NOMO-1 treated with dmso at 0.1 percent for 144 hours (cell line): ENCODE results near the gene ZFP92.
"Not testable (repeated sequence)": the region's sequence is repeated elsewhere in the genome, so short reads cannot be mapped to it uniquely, and the experiment has no call there.

Experiments
- DNase-seq: peaks from one replicate; lab custom pipeline; 2025; ENCODE audit not compliant: unreplicated experiment; lab: John Stamatoyannopoulos, UW

ZFP92 gene

DNA sequence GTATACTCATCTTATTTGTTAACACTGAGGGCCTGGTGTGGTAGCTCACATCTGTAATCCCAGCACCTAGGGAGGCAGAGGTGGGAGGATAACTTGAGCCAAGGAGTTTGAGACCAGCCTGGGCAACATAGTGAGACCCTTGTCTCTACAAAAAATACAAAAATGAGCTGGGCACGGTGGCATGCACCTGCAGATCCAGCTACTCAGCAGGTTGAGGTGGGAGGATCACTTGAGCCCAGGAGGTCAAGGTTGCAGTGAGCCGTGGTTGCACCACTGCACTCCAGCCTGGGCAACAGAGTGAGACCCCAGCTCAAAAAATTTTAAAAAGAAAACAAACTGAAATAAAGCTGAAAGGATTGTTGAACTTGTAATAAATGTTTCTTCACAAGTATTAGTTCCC lies 26.3 kb upstream of the ZFP92 start:
- DNase-seq, result not testable (repeated sequence)

DNA sequence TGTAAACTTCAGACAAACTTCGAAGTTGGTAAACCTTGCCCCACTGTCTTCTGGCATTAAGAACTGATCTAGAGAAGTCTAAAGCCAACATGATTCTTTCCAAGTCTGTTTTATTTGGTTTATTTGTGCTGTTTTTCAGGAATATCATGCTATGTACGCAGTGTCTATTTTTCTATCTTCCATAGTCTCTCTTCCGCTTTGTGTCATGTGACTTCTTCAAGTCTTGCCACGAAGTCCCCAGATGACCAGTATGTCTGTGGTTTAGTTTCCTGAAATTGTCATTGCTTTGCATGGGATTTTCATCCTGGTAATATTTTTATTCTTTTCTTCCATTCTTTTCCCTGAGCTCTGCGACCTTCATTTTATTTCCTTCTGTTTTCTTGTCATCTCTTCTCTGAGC lies 25.2 kb upstream of the ZFP92 start:
- no peak for DNase-seq

DNA sequence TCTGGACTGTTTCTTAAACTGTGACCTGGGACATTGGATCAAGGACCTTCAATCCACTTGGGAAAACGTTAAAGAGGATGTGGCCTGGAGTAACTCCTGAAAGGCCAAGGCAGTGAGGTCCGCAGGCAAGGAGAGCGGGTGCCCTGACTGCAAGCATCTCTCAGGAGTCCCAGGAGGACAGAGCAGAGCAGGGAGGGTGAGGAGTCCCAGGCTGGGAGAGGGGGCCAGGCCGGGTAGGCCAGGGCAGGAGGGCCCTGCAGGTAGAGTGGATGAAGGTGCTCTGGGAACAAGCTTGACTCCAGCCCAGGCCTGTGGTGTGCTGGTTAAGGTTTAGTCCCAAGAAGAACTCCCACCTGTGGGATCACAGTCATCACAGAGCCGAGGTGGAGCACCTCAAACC lies 23.9 kb upstream of the ZFP92 start:
- DNase-seq, result no peak

DNA sequence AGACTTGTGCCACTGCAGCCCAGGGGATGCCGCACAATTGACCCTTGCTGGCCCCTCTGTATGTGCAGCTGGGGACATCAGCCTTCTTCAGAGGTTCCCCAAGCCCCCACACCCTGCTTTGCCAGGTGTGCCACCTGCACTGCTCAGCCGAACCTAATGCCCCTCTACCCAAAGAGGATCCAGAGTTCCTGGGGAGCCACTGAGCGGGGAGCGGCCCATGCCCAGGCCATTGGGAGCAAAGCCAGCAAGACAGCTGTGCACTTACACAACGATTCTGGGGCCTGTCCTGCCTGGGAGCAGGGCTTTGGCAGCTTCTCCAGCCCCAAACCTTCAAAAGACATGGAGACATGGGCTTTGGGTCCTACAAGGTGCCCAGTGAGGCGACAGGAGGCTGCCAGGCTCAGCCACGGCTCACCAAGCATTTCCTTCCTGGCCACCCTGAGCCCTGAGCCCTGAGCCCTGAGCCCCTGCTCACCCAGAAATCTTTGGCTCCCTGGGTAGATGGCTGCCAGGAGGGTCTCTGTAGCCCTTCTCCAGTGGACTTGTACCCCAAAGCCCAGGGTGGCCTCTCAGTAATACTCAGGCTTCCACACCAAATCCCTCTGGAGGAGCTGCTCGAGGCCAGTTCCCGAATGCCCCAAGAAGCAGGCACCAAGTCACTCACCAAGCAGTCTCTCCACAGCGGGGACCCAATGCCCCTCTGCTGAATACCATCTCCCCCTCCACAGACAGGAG lies 23.1 kb upstream of the ZFP92 start:
- no peak for DNase-seq

DNA sequence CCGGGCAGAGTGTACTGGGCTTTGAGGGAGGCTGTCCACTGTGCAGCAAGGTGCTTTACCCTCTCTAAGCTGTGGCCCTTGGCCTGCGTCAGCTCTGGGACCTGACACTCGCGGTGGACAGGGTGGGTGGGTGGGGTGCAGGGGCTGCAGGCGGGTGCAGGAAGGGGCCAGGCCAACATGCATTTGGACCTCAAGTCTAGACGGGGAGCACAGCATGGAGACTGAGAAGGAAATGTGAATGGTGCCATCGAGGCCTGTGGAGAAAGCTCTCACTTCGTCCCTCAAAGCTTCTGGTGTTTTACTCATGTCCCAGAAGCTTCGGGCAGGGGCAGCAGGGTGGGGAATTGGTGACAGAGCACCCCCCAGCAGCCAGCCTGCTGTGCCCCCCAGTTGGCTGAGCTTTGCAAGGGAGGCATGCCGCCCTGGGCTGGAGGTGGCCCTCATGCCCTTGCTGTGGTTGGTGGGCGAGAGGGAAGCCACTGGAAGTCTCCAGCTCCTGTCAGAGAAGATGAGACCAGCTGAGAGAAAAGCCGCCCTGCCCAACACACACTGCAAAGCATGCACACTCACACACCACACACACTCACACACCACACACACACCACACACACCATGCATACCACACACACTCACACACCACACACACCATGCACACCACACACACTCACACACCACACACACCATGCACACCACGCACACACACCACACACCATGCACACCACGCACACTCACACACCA lies 22.4 kb upstream of the ZFP92 start:
- DNase-seq, result no peak

DNA sequence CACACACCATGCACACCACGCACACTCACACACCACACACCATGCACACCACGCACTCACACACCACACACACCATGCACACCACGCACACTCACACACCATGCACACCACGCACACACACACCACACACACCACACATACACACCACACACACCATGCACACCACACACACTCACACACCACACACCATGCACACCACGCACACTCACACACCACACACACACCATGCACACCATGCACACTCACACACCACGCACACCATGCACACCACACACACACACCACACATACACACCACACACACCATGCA lies 21.9 kb upstream of the ZFP92 start:
- DNase-seq, result not testable (repeated sequence)

DNA sequence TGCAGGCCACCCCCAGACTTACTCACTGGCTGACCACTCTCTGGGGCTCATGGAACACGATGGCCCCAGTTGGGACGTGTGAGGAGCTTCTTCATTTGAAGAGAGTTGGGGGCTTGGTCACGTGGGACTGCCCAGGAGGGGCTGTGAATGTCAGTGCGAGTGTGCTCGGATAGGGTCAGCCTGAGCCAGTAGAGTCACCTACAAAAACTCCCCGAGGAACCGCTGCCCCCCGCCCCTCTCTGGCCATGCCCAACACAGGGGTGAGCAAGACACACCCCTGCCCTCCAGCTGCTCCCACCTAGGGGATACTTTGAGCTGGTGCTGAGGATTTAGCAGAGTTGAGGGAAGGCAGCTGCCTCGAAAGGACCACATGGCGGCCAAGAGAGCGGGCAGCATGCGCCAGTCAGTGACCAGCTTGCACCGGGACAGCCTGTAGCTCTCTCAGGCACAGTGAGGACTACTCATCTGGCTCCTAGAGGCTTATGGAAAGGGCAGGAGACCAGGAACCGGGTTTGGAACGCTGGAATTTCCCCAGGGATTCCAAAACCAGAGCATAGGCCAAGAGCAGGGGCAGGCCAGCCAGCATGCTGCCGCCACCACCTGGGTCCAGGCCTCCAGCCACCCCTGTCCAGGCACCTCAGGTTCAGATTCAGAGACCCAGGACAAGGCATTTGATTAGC lies 18.5 kb upstream of the ZFP92 start:
- DNase-seq, result no peak

DNA sequence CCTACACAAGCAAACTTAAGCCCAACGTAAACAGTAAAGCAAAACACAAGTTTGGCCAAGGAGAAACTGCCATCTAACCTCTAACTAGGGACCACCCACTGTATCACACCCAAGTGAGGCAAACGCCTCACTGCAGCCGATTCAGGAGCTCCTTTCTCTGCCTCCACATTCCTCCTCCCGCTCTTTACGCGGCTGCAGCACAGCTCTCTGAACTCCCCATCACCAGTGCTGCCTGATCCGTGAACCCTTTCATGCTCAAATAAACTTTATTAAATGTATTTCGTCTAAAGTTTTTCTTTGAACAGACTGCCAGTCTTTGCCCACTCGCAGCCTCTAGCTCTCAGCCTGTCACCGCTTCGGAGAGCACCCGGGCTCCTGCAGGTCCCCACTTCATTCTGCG lies 16.7 kb upstream of the ZFP92 start:
- no peak for DNase-seq

DNA sequence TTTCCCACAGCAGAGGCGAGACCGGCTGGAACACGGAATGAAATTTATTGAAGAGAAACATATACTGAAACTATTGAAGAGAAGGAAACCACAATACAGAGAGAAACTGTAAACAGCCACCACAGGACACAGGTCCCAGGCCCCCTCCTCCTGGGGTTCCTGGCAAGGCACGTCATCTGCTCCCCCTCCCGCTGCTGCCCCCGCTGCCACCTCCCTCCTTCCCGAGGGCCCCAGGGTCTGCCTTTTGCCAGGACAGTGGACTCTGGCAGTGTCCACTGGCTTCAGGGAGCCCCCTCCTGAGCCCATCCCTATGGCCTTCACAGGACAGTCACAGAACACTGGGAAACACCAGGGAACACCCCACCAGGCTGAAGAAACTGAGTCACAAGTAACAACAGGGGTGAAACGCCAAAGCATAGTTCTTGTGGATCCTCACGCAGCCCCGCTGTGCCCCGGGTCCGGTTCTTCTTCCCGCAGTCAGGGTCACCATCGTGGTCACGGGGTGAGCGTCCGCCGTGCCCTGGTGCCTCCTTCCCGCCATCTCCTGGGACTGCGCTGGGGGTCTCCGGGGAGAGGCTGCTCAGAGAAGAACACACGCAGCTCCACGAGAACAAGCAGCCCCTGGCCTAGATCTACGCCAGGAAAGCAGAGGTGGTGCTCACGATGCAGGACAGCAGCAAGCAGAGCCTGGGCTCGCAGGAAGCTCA lies 15.5 kb upstream of the ZFP92 start:
- no peak for DNase-seq

DNA sequence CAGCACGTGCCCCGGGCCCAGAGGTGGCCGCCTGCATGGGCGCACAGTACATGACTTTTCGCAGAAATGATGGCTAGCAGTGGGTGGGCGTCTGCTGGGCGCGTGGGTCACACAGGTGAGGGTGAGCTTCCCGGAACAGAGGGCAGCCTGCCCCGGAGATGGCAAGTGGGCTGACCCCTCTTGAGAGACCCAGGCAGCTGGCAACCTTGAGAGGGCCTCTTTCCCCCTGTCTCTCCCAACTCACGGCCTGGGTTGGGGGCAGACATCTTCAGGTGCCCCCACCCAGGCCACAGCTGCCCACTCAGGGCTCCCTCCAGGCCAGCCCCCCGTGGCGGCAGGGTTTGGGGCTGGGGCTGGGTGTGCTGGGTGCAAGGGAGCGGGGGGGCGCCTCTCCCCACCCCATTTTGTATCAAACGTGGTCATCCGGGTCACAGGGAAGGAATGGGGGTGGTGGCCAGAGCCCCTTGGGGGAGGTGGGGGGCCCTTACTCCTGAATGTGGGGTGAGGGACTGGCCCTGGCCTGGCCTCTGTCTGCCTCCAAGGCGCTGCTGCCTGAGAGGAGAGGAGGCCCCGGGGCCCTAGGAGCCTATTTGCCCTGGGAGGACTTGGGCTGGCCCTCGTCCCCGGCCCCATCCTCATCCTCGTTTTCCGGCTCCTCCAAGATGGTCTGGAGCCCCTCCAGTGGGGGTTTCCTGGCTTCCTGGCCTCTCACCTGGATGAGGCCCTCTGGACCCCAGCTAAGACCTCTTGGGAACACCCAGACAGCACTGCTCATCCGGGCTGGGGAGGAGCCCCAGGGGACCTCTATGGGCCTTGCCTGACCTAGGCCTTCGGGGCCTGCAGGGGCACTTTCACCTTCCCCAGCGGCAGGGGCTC lies 14.7 kb upstream of the ZFP92 start:
- DNase-seq, result no peak

DNA sequence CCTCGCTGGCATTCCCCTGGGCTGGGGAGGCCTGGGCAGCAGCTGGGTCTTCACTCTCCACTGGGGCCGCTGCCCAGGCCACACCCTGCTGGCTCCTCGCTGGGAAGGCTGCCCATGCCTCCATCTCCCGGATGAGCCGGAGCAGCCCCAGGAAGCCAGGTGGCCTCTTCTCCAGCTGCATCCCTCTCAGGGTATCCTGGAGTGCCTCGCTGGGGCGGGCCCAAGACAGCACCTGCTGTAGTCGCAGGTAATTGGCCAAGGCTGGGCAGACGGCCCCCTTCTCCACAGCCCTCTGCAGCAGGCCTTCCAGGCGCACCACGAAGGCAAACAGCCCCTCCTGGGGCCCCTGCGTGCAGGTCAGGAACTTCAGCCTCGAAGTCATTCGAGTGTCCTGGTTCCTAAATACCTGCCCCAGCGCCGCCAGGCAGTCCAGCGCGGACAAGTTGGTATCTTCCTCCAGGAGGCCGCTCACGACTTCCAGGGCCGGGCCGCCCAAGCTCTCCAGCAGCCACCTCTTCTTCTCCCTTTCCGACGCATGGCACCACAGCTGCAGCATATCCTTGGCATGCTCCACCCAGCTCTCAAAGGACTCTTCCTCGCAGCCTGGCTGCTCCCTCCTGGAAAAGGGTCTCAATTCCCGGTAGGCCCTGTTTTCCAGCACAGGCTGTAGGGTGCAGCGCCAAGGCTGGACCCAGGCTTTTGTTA lies 13.9 kb upstream of the ZFP92 start:
- DNase-seq, result no peak

DNA sequence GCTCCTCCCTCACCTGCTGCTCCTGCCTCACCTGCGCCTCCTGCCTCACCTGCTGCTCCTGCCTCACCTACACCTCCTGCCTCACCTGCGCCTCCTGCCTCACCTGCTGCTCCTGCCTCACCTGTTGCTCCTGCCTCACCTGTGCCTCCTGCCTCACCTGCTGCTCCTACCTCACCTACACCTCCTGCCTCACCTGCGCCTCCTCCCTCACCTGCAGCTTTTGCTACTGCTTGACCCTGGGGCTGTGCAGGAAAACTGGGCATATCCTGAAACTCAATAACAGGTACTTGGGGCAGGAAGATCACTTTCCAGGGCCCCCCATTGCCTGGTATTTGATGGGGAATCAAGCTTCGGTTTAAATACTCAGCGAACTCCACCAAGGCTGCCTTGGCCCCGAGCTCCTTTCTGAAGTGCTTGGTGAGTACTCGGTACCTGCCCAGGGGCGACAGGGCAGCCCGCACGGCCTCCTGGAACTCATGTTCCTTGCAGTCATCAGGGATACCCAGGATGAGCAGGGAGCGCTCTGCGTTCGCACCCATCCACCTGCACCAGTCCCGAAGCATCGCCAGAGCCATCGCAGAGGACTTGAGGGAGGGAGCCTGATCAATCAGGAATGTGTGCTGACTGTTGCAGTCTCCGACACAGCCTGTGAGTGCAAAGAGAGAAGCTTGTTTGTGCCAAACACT lies 12.9 kb upstream of the ZFP92 start:
- no peak for DNase-seq

DNA sequence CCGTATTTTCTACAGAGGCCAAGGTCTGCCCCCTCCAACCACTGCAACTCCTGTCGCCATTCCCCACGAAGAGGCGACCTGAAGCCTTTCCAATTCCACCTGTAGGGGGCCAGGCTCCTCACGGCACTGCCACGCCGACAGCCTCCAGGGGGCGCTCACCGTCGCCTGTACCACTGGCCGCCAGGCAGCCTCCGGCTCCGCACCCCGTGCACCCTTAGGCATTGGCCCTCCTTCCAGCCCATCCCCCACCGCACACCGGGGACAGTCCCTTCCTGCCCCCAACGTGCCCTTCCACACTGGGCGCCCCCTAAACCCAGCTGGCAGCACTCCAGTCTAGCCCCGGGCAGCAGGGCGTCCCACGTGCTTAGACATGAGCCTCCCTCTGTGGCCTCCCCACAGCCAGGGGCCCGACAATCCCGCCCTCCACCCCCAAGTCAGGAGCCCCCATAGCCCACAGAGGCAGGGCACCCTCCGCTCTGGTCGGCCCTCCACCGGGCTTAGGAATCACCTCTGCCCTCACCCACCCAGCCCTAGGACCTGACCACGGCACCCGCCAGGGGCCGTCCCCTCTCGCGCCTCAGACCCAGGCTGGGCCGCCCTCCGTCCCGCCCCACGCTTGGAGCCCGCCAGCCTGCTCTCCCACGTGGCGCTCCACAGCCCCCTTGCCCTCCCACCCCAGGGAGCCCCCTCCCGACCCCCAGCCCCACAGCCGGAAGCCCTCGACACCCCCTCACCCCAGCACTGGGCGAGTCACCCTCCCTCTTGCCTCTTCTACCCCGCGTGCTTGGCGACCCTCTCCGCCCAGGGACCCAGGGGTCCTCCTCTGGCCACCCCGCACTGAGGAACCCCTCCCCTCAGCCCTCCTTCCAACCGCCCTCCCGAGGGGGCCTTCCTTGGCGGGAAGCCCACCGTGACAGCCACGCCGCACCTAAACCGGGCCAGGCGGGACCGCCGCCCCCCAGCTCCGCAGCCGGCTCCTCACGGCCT lies 10.8 kb upstream of the ZFP92 start:
- peak; percentile 22 for DNase-seq

DNA sequence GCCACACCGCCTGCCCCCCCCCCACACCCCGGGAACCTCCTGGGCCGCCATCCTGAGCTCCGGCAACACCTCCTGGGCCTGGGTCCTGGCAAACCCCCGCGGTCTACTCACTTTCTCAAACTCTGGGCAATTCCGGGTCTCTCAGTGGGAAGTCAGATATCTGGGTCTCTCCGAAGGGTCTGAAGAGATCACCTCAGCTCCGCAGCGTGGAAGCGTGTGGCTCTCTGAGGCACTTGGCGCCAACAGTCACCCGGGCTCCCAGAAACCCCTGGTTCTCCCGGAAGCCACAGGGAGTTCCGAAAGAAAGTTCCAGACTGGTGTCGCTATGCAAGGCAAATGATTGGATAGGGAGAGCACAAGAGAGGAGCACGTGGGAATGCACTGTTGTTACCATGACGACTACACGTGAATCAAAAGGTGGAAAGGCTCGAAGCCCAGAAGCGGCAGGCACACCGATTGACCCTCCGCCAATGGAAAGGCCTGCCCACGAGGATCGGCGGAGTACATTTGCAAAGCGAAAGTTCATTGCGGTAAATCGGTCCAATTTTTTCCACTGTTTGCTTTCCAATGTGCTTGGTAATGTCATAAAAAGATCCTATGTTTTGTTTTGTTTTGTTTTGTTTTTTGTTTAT lies 10.0 kb upstream of the ZFP92 start, which contains the start of gene PNMA6E:
Gene PNMA6E (minus strand): TSS at position 218 of the 632 bp plus-strand sequence. CDS start 2,501 bp downstream, outside the sequence.
- DNase-seq, result no peak

DNA sequence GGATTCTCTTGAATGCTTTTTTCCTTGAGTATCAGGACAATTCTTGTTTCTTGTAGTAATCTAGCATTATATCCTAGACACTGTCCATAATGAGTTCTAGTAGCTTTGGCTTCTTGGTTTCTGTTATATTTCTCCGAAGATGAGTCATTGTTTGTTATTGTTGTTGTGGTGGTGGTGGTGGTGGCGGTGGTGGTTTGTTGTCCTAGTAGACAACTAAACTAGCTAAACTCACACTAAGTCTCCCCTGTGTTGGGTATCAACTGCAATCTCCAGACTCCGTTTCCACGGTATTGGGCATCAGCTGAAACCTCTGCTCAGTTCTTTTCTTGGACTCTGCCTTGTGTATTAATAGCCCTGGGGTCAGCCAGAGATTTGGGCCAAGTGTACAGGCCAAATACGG lies 6.9 kb upstream of the ZFP92 start:
- not testable (repeated sequence) for DNase-seq

DNA sequence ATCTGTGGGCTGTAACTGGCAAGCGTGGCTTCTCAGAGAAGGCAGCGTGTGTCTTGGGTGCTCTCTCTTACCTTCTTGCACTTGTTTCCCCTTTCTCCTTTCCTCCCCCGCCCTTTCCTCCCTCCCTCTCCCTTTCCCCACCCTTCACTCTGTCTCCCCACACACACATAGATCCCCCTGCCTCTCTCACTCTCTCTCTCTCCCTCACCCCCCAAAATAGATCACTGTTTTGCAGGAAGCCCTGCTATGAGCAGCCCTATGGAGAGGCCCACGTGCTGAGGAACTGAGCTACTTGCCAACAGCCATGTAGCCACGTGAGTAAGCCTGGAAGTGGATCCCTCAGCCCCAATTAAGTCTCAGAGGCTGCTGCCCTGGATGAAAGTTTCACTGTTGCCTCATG lies 5.8 kb upstream of the ZFP92 start:
- no peak for DNase-seq

DNA sequence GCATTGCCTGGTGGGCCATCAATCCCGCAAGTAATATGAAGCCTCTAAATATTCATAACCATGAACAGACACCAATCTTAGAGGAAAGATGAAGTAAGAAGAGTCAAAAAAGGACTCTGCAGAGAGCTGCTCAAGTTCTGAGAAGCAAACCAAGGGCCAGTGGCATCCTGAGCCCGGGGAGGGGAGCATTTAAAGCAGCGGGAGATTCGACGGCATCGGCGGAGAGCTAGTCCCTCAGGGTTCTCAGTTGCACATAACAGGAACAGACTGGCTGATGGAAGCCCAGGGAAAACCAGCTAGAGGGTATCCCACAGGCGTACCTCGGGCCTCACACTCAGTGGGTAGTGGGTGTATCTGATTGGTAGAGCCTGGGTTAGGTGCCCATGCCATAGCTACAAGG lies 5.3 kb upstream of the ZFP92 start:
- DNase-seq, result no peak

DNA sequence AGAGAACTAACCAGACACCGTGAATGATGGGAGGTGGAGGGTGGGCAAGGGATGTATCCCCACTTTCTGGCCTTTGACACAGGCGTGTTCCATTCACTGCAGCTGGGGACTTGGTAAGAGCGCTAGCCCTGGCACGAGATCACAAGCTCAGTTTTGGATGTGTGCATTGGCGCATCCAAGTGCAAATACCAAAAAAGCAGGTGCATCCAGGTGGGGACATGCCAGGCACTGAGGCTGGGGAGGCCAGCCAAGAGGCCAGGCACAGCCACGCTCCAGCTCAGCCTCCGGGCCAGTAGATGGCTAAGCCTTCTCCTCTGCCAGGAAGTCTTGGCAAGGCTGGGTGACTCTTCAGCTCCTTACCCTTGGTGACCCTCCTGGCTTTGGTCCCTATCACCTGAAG lies 4.4 kb upstream of the ZFP92 start:
- DNase-seq, result no peak
